ENCODE data around the gene FMNL2.

DNA sequence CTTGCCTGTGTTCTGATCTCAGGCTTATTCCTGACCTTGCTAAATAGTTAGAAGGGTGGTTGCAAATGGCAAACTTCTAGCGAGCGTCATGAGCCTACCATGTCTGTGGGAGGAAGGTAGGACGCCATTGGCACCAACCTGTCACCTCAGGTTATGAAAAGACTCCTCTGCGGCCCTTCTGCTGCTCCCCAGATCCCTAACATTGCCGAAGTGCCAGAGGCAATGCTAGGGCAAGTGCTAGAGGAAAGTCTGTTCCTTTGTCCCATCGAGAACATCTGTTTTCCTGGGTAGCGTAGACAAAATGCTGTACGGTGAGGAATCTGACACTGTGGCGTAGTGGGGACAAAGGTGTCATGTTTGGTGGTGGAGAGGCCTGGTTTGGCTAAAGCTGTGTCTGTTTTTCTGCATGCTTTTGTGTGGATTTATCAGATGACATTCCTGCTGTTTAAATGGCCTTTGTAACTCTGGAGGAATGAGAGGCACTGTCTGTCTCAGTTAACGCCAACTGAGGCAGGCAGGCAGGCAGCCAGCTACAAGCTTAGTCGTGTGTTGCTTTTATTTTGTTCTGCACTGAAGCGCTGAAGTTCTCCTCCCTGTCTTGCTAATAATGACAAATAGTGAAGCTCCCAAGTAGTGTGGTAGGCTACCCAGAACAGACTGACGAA lies 288.2 kb downstream of the FMNL2 start:
- TF ChIP-seq FOSL1 (IDR thresholded peaks at IDR 0.05; ENCODE audit: low read depth) = no peak
- no peak for TF ChIP-seq POLR2A (IDR thresholded peaks at IDR 0.05; ENCODE audit: borderline replicate concordance, extremely low read depth, insufficient read depth, insufficient read length)
- TF ChIP-seq, protein P1, sequence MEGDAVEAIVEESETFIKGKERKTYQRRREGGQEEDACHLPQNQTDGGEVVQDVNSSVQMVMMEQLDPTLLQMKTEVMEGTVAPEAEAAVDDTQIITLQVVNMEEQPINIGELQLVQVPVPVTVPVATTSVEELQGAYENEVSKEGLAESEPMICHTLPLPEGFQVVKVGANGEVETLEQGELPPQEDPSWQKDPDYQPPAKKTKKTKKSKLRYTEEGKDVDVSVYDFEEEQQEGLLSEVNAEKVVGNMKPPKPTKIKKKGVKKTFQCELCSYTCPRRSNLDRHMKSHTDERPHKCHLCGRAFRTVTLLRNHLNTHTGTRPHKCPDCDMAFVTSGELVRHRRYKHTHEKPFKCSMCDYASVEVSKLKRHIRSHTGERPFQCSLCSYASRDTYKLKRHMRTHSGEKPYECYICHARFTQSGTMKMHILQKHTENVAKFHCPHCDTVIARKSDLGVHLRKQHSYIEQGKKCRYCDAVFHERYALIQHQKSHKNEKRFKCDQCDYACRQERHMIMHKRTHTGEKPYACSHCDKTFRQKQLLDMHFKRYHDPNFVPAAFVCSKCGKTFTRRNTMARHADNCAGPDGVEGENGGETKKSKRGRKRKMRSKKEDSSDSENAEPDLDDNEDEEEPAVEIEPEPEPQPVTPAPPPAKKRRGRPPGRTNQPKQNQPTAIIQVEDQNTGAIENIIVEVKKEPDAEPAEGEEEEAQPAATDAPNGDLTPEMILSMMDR (IDR thresholded peaks at IDR 0.05 in 2 of 3, conservative IDR thresholded peaks at IDR 0.05 in 1 of 3; ENCODE audit: borderline replicate concordance in 1 of 3, insufficient read depth in 1 of 3, low read depth in 2 of 3, low read length in 2 of 3) = no peak
- TF ChIP-seq SIN3A (IDR thresholded peaks at IDR 0.05; ENCODE audit: low read depth) = no peak
- no peak for TF ChIP-seq JUND (IDR thresholded peaks at IDR 0.05)
- TF ChIP-seq RAD21 (IDR thresholded peaks at IDR 0.05; ENCODE audit: low read depth) = no peak

All from HCT116 (cell line).